Mesenchymal stem cell (in vitro differentiated cells and primary cell): ENCODE results near the gene ROPN1.
"Not testable (repeated sequence)": the region's sequence is repeated elsewhere in the genome, so short reads cannot be mapped to it uniquely, and the experiment has no call there.

Experiments
- DNase-seq: peaks from one replicate; pipeline ENCODE4 v3.0.0-alpha.2; 2013
- H2AFZ ChIP-seq: one replicate; pipeline ENCODE4 v1.6.1; 2013; ENCODE audit warnings: low read depth, mild to moderate bottlenecking, control low read depth, inconsistent platforms, low read length, moderate library complexity
- H2AK5ac ChIP-seq: 2 replicates; pipeline ENCODE4 v1.6.1; 2013; ENCODE audit warnings: low read length, moderate library complexity, mild to moderate bottlenecking, inconsistent platforms; ENCODE audit not compliant: severe bottlenecking
- H2BK120ac ChIP-seq: one replicate; pipeline ENCODE4 v1.6.1; 2013; ENCODE audit warnings: low read depth, mild to moderate bottlenecking, inconsistent platforms, low read length, moderate library complexity
- H2BK12ac ChIP-seq, 2 experiments: one replicate each; pipeline ENCODE4 v1.6.1; 2013; ENCODE audit warnings: inconsistent platforms in 2 of 2, low read length in 2 of 2, mild to moderate bottlenecking in 2 of 2, moderate library complexity in 2 of 2, control low read depth in 1 of 2
- H2BK15ac ChIP-seq: one replicate; pipeline ENCODE4 v1.6.1; 2013; ENCODE audit warnings: mild to moderate bottlenecking, low read depth, inconsistent platforms; ENCODE audit not compliant: poor library complexity, severe bottlenecking
- H2BK5ac ChIP-seq: 2 replicates; pipeline ENCODE4 v1.6.1; 2013; ENCODE audit warnings: low read depth, mild to moderate bottlenecking, low read length, control low read depth, inconsistent platforms; ENCODE audit not compliant: poor library complexity, severe bottlenecking
- H3K14ac ChIP-seq, 2 experiments: one replicate each; pipeline ENCODE4 v1.6.1; 2013; ENCODE audit warnings: inconsistent platforms in 2 of 2, low read length in 2 of 2, control low read depth in 1 of 2, mild to moderate bottlenecking in 1 of 2, moderate library complexity in 1 of 2
- H3K18ac ChIP-seq, 2 experiments: one replicate each; pipeline ENCODE4 v1.6.1; 2013; ENCODE audit warnings: inconsistent platforms in 2 of 2, low read length in 2 of 2, control low read depth in 1 of 2, low read depth in 1 of 2, mild to moderate bottlenecking in 1 of 2
- H3K23ac ChIP-seq, 2 experiments: one replicate each; pipeline ENCODE4 v1.6.1; 2013; ENCODE audit warnings: inconsistent platforms in 2 of 2, low read length in 2 of 2, mild to moderate bottlenecking in 2 of 2, moderate library complexity in 2 of 2, control low read depth in 1 of 2
- H3K27ac ChIP-seq: 2 replicates; pipeline ENCODE4 v1.5.1; 2013; ENCODE audit warnings: mild to moderate bottlenecking, moderate library complexity, low read length, control low read depth, inconsistent platforms; ENCODE audit not compliant: poor library complexity, severe bottlenecking
- H3K27me3 ChIP-seq, 2 experiments: 2 replicates each; pipeline versions ENCODE4 v1.6.1 to v1.7.0; 2013; ENCODE audit warnings: low read length in 2 of 2, mild to moderate bottlenecking in 2 of 2, moderate library complexity in 2 of 2, control low read depth in 1 of 2, inconsistent platforms in 1 of 2; ENCODE audit not compliant: control insufficient read depth in 1 of 2, insufficient read depth in 1 of 2
- H3K36me3 ChIP-seq, 2 experiments: 2 replicates each; pipeline versions ENCODE4 v1.6.1 to v1.7.0; 2013; ENCODE audit warnings: low read length in 2 of 2, control low read depth in 1 of 2, inconsistent platforms in 1 of 2, low read depth in 1 of 2, mild to moderate bottlenecking in 1 of 2; ENCODE audit not compliant: insufficient read depth in 2 of 2, control insufficient read depth in 1 of 2
- H3K4ac ChIP-seq, 2 experiments: one replicate each; pipeline ENCODE4 v1.6.1; 2013; ENCODE audit warnings: inconsistent platforms in 2 of 2, low read length in 2 of 2, mild to moderate bottlenecking in 2 of 2, moderate library complexity in 2 of 2, control low read depth in 1 of 2, low read depth in 1 of 2
- H3K4me1 ChIP-seq: 2 replicates; pipeline ENCODE4 v1.6.1; 2013; ENCODE audit warnings: low read depth, low read length, control low read depth; ENCODE audit not compliant: control insufficient read depth, insufficient read depth
- H3K4me2 ChIP-seq: 2 replicates; pipeline ENCODE4 v1.6.1; 2013; ENCODE audit warnings: low read length, mild to moderate bottlenecking, inconsistent platforms; ENCODE audit not compliant: poor library complexity, severe bottlenecking
- H3K4me3 ChIP-seq, 2 experiments: 2 replicates each; pipeline versions ENCODE4 v1.5.1 to v1.7.0; 2013; ENCODE audit warnings: low read length in 2 of 2, mild to moderate bottlenecking in 2 of 2, control low read depth in 1 of 2, low read depth in 1 of 2; ENCODE audit not compliant: insufficient read depth in 1 of 2
- H3K79me1 ChIP-seq: replicated peaks from 2 replicates; pipeline ENCODE4 v1.6.1; 2013; ENCODE audit warnings: mild to moderate bottlenecking, control low read depth, low read length, inconsistent platforms; ENCODE audit not compliant: poor library complexity, severe bottlenecking
- H3K9ac ChIP-seq: 2 replicates; pipeline ENCODE4 v1.7.0; 2013; ENCODE audit warnings: mild to moderate bottlenecking, low read length, moderate library complexity
- H3K9me3 ChIP-seq: 2 replicates; pipeline ENCODE4 v1.7.0; 2013; ENCODE audit warnings: mild to moderate bottlenecking, low read length; ENCODE audit not compliant: control insufficient read depth
- H4K8ac ChIP-seq: one replicate; pipeline ENCODE4 v1.6.1; 2013; ENCODE audit warnings: inconsistent platforms, mild to moderate bottlenecking, low read length, moderate library complexity
- H4K91ac ChIP-seq: one replicate; pipeline ENCODE4 v1.6.1; 2013; ENCODE audit warnings: mild to moderate bottlenecking, low read length, inconsistent platforms
- WGBS: methylation state at CpG from one replicate; pipeline ENCODE4 v1.1.7; 2013; ENCODE audit warnings: mixed read lengths; 5-methylcytosine and 5-hydroxymethylcytosine counted together

The ROPN1 gene

GRCh38 chr3:124032881-124033359 lies 41.0 kb upstream of the ROPN1 start:
- Histone ChIP-seq H3K9ac (peak overlapping the region; percentile 84), H3K27ac (no peak overlapping the region), H2BK5ac (peak overlapping the region; percentile 91), H2BK120ac (peak overlapping the region; percentile 99), H2BK15ac (peak overlapping the region; percentile 93), H2AK5ac (no peak overlapping the region), H4K8ac (no peak overlapping the region), H3K4me2 (peak overlapping the region; percentile 95), H4K91ac (no peak overlapping the region), H3K4ac (no peak overlapping the region), H3K9me3 (no peaks in the 10 kb centered on the region), H3K27me3 (peaks cover 20 to 25% of the 10 kb centered on the region in 2 experiments), H3K23ac (no peak overlapping the region), H3K4me1 (peaks cover 14% of the 10 kb centered on the region), H2AFZ (peak overlapping the region; percentile 69), H2BK12ac (no peak overlapping the region), H3K36me3 (no peaks in the 10 kb centered on the region), H3K18ac (peak overlapping the region; percentile 66 to 84), H3K79me1 (peaks cover 28% of the 10 kb centered on the region), H3K4me3 (peak overlapping the region; percentile 85 to 87), H3K14ac (peak overlapping the region in 1 of 2 experiments; percentile 64)
- WGBS, result 1% methylated on average over 41 of the region's 48 CpGs
- DNase-seq, result peak; percentile 84

GRCh38 chr3:124032311-124032880 lies 40.5 kb upstream of the ROPN1 start:
- Histone ChIP-seq H3K27me3 (peaks cover 20% of the 10 kb centered on the region in 2 experiments), H4K8ac (peak overlapping the region; percentile 75), H2AK5ac (no peak overlapping the region), H3K9me3 (no peaks in the 10 kb centered on the region), H2BK120ac (no peak overlapping the region), H3K36me3 (no peaks in the 10 kb centered on the region), H2BK12ac (no peak overlapping the region), H4K91ac (no peak overlapping the region), H2BK15ac (peak overlapping the region; percentile 23), H3K4ac (peak overlapping the region in 1 of 2 experiments; percentile 37), H2AFZ (peak overlapping the region; percentile 69), H3K14ac (peak overlapping the region in 1 of 2 experiments; percentile 76), H3K9ac (peak overlapping the region; percentile 84), H3K18ac (peak overlapping the region; percentile 29 to 84), H3K4me1 (peaks cover 14% of the 10 kb centered on the region), H2BK5ac (no peak overlapping the region), H3K4me3 (peak overlapping the region; percentile 83 to 85), H3K27ac (no peak overlapping the region), H3K4me2 (peak overlapping the region; percentile 95), H3K79me1 (peaks cover 23% of the 10 kb centered on the region), H3K23ac (no peak overlapping the region)
- WGBS, result 4% methylated on average over 23 of the region's 29 CpGs
- peak; percentile 3 for DNase-seq

- Histone ChIP-seq H3K4me1 (no peaks in the 10 kb centered on the region), H3K4ac (no peak overlapping the region), H2BK12ac (no peak overlapping the region), H3K14ac (no peak overlapping the region), H3K27ac (no peak overlapping the region), H3K36me3 (no peaks in the 10 kb centered on the region), H4K91ac (no peak overlapping the region), H3K9ac (no peak overlapping the region), H3K27me3 (peaks cover 20 to 34% of the 10 kb centered on the region in 2 experiments), H3K18ac (no peak overlapping the region), H3K4me3 (no peak overlapping the region), H3K23ac (no peak overlapping the region), H2BK15ac (no peak overlapping the region), H2BK120ac (no peak overlapping the region), H2AFZ (no peak overlapping the region), H4K8ac (no peak overlapping the region), H2AK5ac (no peak overlapping the region), H2BK5ac (no peak overlapping the region), H3K4me2 (no peak overlapping the region), H3K9me3 (no peaks in the 10 kb centered on the region), H3K79me1 (no peaks in the 10 kb centered on the region)
- DNase-seq, result no peak
- 92% methylated on average over 3 of the region's 4 CpGs for whole genome bisulfite sequencing
Observed at GRCh38 chr3:124026516-124026915, 34.6 kb upstream of the ROPN1 start.

GRCh38 chr3:124023531-124023930 lies 31.6 kb upstream of the ROPN1 start:
- not testable (repeated sequence) for H3K36me3 ChIP-seq, H3K9ac ChIP-seq, H3K9me3 ChIP-seq, H2BK120ac ChIP-seq, H3K79me1 ChIP-seq, DNase-seq, H3K18ac ChIP-seq, H2AK5ac ChIP-seq, H3K4ac ChIP-seq, H3K23ac ChIP-seq, H3K4me2 ChIP-seq, H4K8ac ChIP-seq, H3K4me3 ChIP-seq, H2BK5ac ChIP-seq, H2BK15ac ChIP-seq, H3K27ac ChIP-seq, H2BK12ac ChIP-seq, H3K4me1 ChIP-seq, H3K14ac ChIP-seq, H2AFZ ChIP-seq, H4K91ac ChIP-seq
- peaks cover 30 to 56% of the 10 kb centered on the region in 2 experiments for H3K27me3 ChIP-seq
- WGBS, result 83% methylated on average over 1 of the region's 1 CpG
